HG03135 (cell line): ENCODE results near the gene DPH1.
"Not testable (repeated sequence)": the region's sequence is repeated elsewhere in the genome, so short reads cannot be mapped to it uniquely, and the experiment has no call there.

Experiments used
- ATAC-seq: cut with Tn5 transposase; IDR thresholded peaks from one replicate; pipeline ENCODE4 v1.9.1; 2021; ENCODE audit warnings: mild to moderate bottlenecking, moderate library complexity; ENCODE audit not compliant: unreplicated experiment

DPH1 gene

GRCh38 chr17:2008332-2009126 lies 21.4 kb upstream of the DPH1 start:
- no peak for ATAC-seq

- no peak for ATAC-seq
These were observed 20.2 kb upstream of the DPH1 start for GRCh38 chr17:2009737-2010136.

- ATAC-seq, result no peak
These were observed 18.3 kb upstream of the DPH1 start for GRCh38 chr17:2011411-2012371.

GRCh38 chr17:2012499-2012898 lies 17.5 kb upstream of the DPH1 start:
- ATAC-seq, result no peak

- not testable (repeated sequence) for ATAC-seq
These were observed 16.5 kb upstream of the DPH1 start for GRCh38 chr17:2013220-2013993.

GRCh38 chr17:2013994-2014317 lies 16.0 kb upstream of the DPH1 start:
- no peak for ATAC-seq

- ATAC-seq, result no peak
These were observed 14.6 kb upstream of the DPH1 start for GRCh38 chr17:2015314-2015713.

GRCh38 chr17:2016494-2016893 lies 13.5 kb upstream of the DPH1 start:
- ATAC-seq, result no peak

GRCh38 chr17:2017274-2017941 lies 12.5 kb upstream of the DPH1 start:
- ATAC-seq, result no peak

- no peak for ATAC-seq
These were observed 11.0 kb upstream of the DPH1 start for GRCh38 chr17:2018716-2019510.

- ATAC-seq, result no peak
These were observed 10.2 kb upstream of the DPH1 start for GRCh38 chr17:2019723-2020122.

GRCh38 chr17:2020721-2021120 lies 9.2 kb upstream of the DPH1 start:
- no peak for ATAC-seq

GRCh38 chr17:2022647-2023240 lies 7.2 kb upstream of the DPH1 start:
- ATAC-seq, result no peak

- ATAC-seq, result no peak
These were observed 6.7 kb upstream of the DPH1 start for GRCh38 chr17:2023256-2023655.

- ATAC-seq, result no peak
These were observed 6.0 kb upstream of the DPH1 start for GRCh38 chr17:2023692-2024571.

GRCh38 chr17:2024572-2025219 lies 5.3 kb upstream of the DPH1 start:
- ATAC-seq, result no peak

GRCh38 chr17:2025220-2025621 lies 4.7 kb upstream of the DPH1 start, which contains the start of gene RTN4RL1:
Gene RTN4RL1, minus strand, starts transcription at chr17:2025334. Its CDS starts 469 bp downstream, at chr17:2024865.
- no peak for ATAC-seq
